Neural cell (in vitro differentiated cells): ENCODE data around the gene MEP1A. TPM values are rescaled to one million over a fixed set of nuclear protein-coding genes. Genes with fewer than 3 reads are reported as not detected.

Experiments
- H2AFZ ChIP-seq: fragments of 200-600, 300-800 bp; sonication (generic), shearing (Covaris generic); 2 replicates; pipeline ENCODE4 v1.6.0; 2014; ENCODE audit warnings: low read depth, mild to moderate bottlenecking, antibody characterized with exemption, low read length, moderate library complexity
- H3F3A ChIP-seq: fragments of 200-600 bp; shearing (Covaris generic); 2 replicates; pipeline ENCODE4 v1.6.1; 2016; ENCODE audit warnings: mild to moderate bottlenecking, moderate library complexity, mixed read lengths, antibody characterized with exemption, low read length; ENCODE audit not compliant: insufficient read depth, poor library complexity, severe bottlenecking
- H3K27ac ChIP-seq: fragments of 200-600, 300-800 bp; sonication (generic), shearing (Covaris generic); 2 replicates; pipeline ENCODE4 v1.5.1; 2014; ENCODE audit warnings: mild to moderate bottlenecking, low read length, moderate library complexity
- H3K27me3 ChIP-seq: fragments of 300-800, 200-600 bp; sonication (generic), shearing (Covaris generic); 2 replicates; pipeline ENCODE4 v1.6.0; 2014; ENCODE audit warnings: mild to moderate bottlenecking, low read depth, low read length, moderate library complexity; ENCODE audit not compliant: insufficient read depth
- H3K36me3 ChIP-seq: fragments of 300-800, 200-600 bp; sonication (generic), shearing (Covaris generic); 2 replicates; pipeline ENCODE4 v1.5.1; 2014; ENCODE audit warnings: mild to moderate bottlenecking, antibody characterized with exemption, low read length, moderate library complexity; ENCODE audit not compliant: insufficient read depth
- H3K4me2 ChIP-seq: fragments of 300-800, 200-600 bp; sonication (generic), shearing (Covaris generic); 2 replicates; pipeline ENCODE4 v1.6.0; 2014; ENCODE audit warnings: mild to moderate bottlenecking, low read length
- H3K4me3 ChIP-seq: fragments of 300-800, 200-600 bp; sonication (generic), shearing (Covaris generic); 2 replicates; pipeline ENCODE4 v1.5.1; 2014; ENCODE audit warnings: mild to moderate bottlenecking, low read length, moderate library complexity
- H3K79me2 ChIP-seq: fragments of 200-600 bp; shearing (Covaris generic); replicated peaks from 2 replicates; pipeline ENCODE4 v1.6.0; 2014; ENCODE audit warnings: mild to moderate bottlenecking, low read length, moderate library complexity; ENCODE audit not compliant: insufficient read depth
- H3K9ac ChIP-seq: fragments of 300-800, 200-600 bp; sonication (generic), shearing (Covaris generic); 2 replicates; pipeline ENCODE4 v1.6.1; 2016; ENCODE audit warnings: mild to moderate bottlenecking, low read length, mixed read lengths
- H3K9me2 ChIP-seq: fragments of 200-600 bp; shearing (Covaris generic); 2 replicates; pipeline ENCODE4 v1.6.1; 2016; ENCODE audit warnings: mild to moderate bottlenecking, low read length, mixed read lengths; ENCODE audit not compliant: insufficient read depth
- H3K9me3 ChIP-seq: fragments of 200-600, 300-800 bp; sonication (generic), shearing (Covaris generic); 2 replicates; pipeline ENCODE4 v1.6.1; 2016; ENCODE audit warnings: mild to moderate bottlenecking, mixed run types, low read length, moderate library complexity, mixed read lengths
- H4K20me1 ChIP-seq: fragments of 200-600 bp; shearing (Covaris generic); 2 replicates; pipeline ENCODE4 v1.6.1; 2016; ENCODE audit warnings: mild to moderate bottlenecking, mixed run types; ENCODE audit not compliant: insufficient read depth
- EP300 ChIP-seq: fragments of 450-650 bp; conservative IDR thresholded peaks from 2 replicates; pipeline ENCODE4 v1.6.1; 2014; ENCODE audit warnings: antibody characterized with exemption, mild to moderate bottlenecking, moderate library complexity; ENCODE audit not compliant: poor library complexity, severe bottlenecking
- EZH2 ChIP-seq: fragments of 200-600, 300-800 bp; shearing (Covaris generic), sonication (generic); IDR thresholded peaks from 2 replicates; pipeline ENCODE4 v1.6.1; 2014; ENCODE audit warnings: antibody characterized with exemption, low read length, borderline replicate concordance, mild to moderate bottlenecking; ENCODE audit not compliant: insufficient read depth, poor library complexity, severe bottlenecking
- MXI1 ChIP-seq: fragments of 450-650 bp; conservative IDR thresholded peaks from 2 replicates; pipeline ENCODE4 v1.6.1; 2014; ENCODE audit warnings: antibody characterized with exemption, mild to moderate bottlenecking; ENCODE audit not compliant: poor library complexity, severe bottlenecking
- POLR2AphosphoS5 ChIP-seq: IDR thresholded peaks from 2 replicates; pipeline ENCODE4 v1.6.1; 2012
- RAD21 ChIP-seq: fragments of 450-650 bp; conservative IDR thresholded peaks from 2 replicates; pipeline ENCODE4 v1.6.1; 2014; ENCODE audit warnings: antibody characterized with exemption, mild to moderate bottlenecking, moderate library complexity
- SMC3 ChIP-seq: fragments of 450-650 bp; conservative IDR thresholded peaks from 2 replicates; pipeline ENCODE4 v1.6.1; 2014; ENCODE audit warnings: antibody characterized with exemption, mild to moderate bottlenecking, moderate library complexity; ENCODE audit not compliant: poor library complexity
- TAF1 ChIP-seq: IDR thresholded peaks from 2 replicates; pipeline ENCODE4 v1.6.1; 2012; ENCODE audit warnings: low read depth
- polyA plus RNA-seq: library from polyadenylated mRNA; depleted of rRNA; stranded (reverse); fragments of >200 nt; gene quantifications from 2 replicates; pipeline ENCODE4 v1.2.3, GENCODE V29; 2014
- TF ChIP-seq, protein P1 (sequence below): fragments of 450-650 bp; IDR thresholded peaks from 2 replicates; pipeline ENCODE4 v1.5.1; 2014; ENCODE audit warnings: antibody characterized with exemption, mild to moderate bottlenecking, moderate library complexity; ENCODE audit not compliant: poor library complexity, severe bottlenecking
- TF ChIP-seq, protein P2 (sequence below): IDR thresholded peaks from 2 replicates; pipeline ENCODE4 v1.6.1; 2012; ENCODE audit warnings: borderline replicate concordance

The MEP1A gene
- polyA plus RNA-seq, 1 donor from 2014 or later: not detected

DNA sequence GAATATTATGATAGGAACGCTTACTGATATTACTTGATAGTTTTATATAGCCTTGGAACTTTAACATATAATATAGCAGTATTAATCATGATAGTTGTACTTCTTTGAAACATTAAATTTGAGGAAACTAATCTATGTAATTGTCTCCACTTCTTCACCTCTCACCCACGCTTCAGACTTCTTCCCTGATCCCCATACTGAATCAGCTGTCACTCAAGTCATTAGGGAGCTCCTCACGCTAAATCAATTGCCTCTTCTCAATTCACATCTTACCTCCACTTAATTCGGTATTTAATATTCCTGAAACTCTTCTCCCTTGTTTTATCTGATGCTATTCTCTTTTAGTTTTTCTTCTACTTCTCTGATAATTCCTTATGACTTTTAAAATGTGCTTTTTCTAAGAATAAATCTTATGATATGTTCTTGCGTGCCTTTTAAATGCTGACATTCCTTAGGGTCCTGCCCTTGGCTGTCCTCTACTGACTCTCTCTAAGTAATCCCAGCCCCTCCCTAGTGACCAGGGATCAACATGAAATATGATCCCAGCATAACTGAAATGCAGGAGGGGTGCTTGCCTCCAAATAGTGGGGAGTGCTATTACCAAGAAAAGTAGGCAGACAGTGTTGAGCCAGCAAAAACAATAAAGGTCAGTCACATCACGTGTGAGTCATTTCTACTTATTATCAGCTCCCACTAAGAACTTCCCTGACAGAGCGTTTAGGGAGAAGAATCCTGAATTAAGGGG, 36.5 kb upstream of the MEP1A start:
- Histone ChIP-seq H3F3A (no peaks in the 10 kb centered on the region), H3K27ac (no peak overlapping the region), H3K36me3 (no peaks in the 10 kb centered on the region), H4K20me1 (no peaks in the 10 kb centered on the region), H3K79me2 (no peaks in the 10 kb centered on the region), H2AFZ (no peak overlapping the region), H3K9me2 (no peaks in the 10 kb centered on the region), H3K9me3 (no peaks in the 10 kb centered on the region), H3K27me3 (no peaks in the 10 kb centered on the region), H3K9ac (no peak overlapping the region), H3K4me2 (no peak overlapping the region), H3K4me3 (no peak overlapping the region)
- TF ChIP-seq, protein P1, sequence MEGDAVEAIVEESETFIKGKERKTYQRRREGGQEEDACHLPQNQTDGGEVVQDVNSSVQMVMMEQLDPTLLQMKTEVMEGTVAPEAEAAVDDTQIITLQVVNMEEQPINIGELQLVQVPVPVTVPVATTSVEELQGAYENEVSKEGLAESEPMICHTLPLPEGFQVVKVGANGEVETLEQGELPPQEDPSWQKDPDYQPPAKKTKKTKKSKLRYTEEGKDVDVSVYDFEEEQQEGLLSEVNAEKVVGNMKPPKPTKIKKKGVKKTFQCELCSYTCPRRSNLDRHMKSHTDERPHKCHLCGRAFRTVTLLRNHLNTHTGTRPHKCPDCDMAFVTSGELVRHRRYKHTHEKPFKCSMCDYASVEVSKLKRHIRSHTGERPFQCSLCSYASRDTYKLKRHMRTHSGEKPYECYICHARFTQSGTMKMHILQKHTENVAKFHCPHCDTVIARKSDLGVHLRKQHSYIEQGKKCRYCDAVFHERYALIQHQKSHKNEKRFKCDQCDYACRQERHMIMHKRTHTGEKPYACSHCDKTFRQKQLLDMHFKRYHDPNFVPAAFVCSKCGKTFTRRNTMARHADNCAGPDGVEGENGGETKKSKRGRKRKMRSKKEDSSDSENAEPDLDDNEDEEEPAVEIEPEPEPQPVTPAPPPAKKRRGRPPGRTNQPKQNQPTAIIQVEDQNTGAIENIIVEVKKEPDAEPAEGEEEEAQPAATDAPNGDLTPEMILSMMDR: no peak
- TF ChIP-seq TAF1 (no peak), EP300 (no peak), RAD21 (no peak), SMC3 (no peak), POLR2AphosphoS5 (no peak)

DNA sequence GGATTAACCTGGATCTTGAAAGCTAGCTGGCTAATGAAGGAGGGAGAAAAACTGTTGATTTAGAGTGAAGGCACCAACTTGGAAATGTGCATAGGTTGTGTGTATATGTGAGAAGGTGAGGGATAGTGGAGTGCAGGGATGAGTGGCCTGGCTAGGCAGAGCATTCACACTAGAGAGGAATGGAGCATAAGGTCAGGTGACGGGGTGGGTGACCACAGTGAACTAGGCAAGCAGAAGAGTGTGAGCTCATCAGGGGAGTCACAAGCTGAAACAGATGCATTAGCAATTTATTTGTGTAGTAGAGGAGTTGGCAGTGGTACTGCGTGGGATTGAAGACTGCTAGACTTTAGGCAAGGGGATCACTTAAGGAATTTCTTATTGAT, 36.0 kb upstream of the MEP1A start:
- Histone ChIP-seq H3K4me2 (no peak overlapping the region), H2AFZ (no peak overlapping the region), H3F3A (no peaks in the 10 kb centered on the region), H3K27me3 (no peaks in the 10 kb centered on the region), H3K79me2 (no peaks in the 10 kb centered on the region), H4K20me1 (no peaks in the 10 kb centered on the region), H3K9ac (no peak overlapping the region), H3K4me3 (no peak overlapping the region), H3K36me3 (no peaks in the 10 kb centered on the region), H3K9me2 (no peaks in the 10 kb centered on the region), H3K9me3 (no peaks in the 10 kb centered on the region), H3K27ac (no peak overlapping the region)
- no peak for TF ChIP-seq MXI1
- no peak for TF ChIP-seq POLR2AphosphoS5
- TF ChIP-seq EP300: no peak
- TF ChIP-seq, protein P1: no peak
- no peak for TF ChIP-seq RAD21
- TF ChIP-seq EZH2: no peak
- TF ChIP-seq, protein P2, sequence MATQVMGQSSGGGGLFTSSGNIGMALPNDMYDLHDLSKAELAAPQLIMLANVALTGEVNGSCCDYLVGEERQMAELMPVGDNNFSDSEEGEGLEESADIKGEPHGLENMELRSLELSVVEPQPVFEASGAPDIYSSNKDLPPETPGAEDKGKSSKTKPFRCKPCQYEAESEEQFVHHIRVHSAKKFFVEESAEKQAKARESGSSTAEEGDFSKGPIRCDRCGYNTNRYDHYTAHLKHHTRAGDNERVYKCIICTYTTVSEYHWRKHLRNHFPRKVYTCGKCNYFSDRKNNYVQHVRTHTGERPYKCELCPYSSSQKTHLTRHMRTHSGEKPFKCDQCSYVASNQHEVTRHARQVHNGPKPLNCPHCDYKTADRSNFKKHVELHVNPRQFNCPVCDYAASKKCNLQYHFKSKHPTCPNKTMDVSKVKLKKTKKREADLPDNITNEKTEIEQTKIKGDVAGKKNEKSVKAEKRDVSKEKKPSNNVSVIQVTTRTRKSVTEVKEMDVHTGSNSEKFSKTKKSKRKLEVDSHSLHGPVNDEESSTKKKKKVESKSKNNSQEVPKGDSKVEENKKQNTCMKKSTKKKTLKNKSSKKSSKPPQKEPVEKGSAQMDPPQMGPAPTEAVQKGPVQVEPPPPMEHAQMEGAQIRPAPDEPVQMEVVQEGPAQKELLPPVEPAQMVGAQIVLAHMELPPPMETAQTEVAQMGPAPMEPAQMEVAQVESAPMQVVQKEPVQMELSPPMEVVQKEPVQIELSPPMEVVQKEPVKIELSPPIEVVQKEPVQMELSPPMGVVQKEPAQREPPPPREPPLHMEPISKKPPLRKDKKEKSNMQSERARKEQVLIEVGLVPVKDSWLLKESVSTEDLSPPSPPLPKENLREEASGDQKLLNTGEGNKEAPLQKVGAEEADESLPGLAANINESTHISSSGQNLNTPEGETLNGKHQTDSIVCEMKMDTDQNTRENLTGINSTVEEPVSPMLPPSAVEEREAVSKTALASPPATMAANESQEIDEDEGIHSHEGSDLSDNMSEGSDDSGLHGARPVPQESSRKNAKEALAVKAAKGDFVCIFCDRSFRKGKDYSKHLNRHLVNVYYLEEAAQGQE: no peak
- TF ChIP-seq TAF1: no peak
- TF ChIP-seq SMC3: no peak
